Measurements from ENCODE around the gene CDH4. TPM values are rescaled to one million over a fixed set of nuclear protein-coding genes. Genes with fewer than 3 reads are reported as not detected.
A peak's percentile ranks its signal among the peaks of the same experiment; 100 is the strongest.

The CDH4 gene
- total RNA-seq, 1 donor from 2014 or later: 2.9 TPM

- Mint-ChIP-seq H3K36me3 (no peaks in the 10 kb centered on the region), H3K4me3 (no peak overlapping the region), H3K27me3 (ENCODE audit: insufficient read depth, low read depth) (peaks cover 5% of the 10 kb centered on the region), H3K4me1 (peaks cover 16% of the 10 kb centered on the region), H3K9me3 (peaks cover 2% of the 10 kb centered on the region), H3K27ac (no peak overlapping the region)
- TF ChIP-seq EZH2 (IDR thresholded peaks at IDR 0.05) (no peak), EZH2phosphoT487 (IDR thresholded peaks at IDR 0.05) (no peak)
- TF ChIP-seq, protein P1, sequence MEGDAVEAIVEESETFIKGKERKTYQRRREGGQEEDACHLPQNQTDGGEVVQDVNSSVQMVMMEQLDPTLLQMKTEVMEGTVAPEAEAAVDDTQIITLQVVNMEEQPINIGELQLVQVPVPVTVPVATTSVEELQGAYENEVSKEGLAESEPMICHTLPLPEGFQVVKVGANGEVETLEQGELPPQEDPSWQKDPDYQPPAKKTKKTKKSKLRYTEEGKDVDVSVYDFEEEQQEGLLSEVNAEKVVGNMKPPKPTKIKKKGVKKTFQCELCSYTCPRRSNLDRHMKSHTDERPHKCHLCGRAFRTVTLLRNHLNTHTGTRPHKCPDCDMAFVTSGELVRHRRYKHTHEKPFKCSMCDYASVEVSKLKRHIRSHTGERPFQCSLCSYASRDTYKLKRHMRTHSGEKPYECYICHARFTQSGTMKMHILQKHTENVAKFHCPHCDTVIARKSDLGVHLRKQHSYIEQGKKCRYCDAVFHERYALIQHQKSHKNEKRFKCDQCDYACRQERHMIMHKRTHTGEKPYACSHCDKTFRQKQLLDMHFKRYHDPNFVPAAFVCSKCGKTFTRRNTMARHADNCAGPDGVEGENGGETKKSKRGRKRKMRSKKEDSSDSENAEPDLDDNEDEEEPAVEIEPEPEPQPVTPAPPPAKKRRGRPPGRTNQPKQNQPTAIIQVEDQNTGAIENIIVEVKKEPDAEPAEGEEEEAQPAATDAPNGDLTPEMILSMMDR (IDR thresholded peaks at IDR 0.05): no peak
- Histone ChIP-seq H3K79me2 (ENCODE audit: low read depth) (no peaks in the 10 kb centered on the region), H3F3A (ENCODE audit: low read depth) (no peaks in the 10 kb centered on the region), H4K20me1 (ENCODE audit: low read depth) (no peaks in the 10 kb centered on the region), H3K27me3 (no peaks in the 10 kb centered on the region), H3K27ac (no peak overlapping the region), H2AFZ (replicated peaks) (no peak overlapping the region), H3K4me1 (no peaks in the 10 kb centered on the region), H3K36me3 (no peaks in the 10 kb centered on the region), H3K4me3 (no peak overlapping the region), H3K9me3 (ENCODE audit: low read depth) (no peaks in the 10 kb centered on the region), H3K4me2 (no peak overlapping the region), H3K9ac (no peak overlapping the region)
- DNase-seq (ENCODE audit: low spot score): no peak
These were observed 415.2 kb downstream of the CDH4 start for GRCh38 chr20:61667056-61667792.

- Histone ChIP-seq H3K4me3 (no peak overlapping the region), H2AFZ (replicated peaks) (no peak overlapping the region), H3K9ac (no peak overlapping the region), H3K27ac (no peak overlapping the region), H3K4me1 (no peaks in the 10 kb centered on the region), H3K36me3 (no peaks in the 10 kb centered on the region), H3K27me3 (no peaks in the 10 kb centered on the region), H3K9me3 (ENCODE audit: low read depth) (no peaks in the 10 kb centered on the region), H3K4me2 (no peak overlapping the region), H4K20me1 (ENCODE audit: low read depth) (no peaks in the 10 kb centered on the region), H3K79me2 (ENCODE audit: low read depth) (no peaks in the 10 kb centered on the region), H3F3A (ENCODE audit: low read depth) (no peaks in the 10 kb centered on the region)
- Mint-ChIP-seq H3K27me3 (ENCODE audit: insufficient read depth, low read depth) (peaks cover 10% of the 10 kb centered on the region), H3K27ac (peak overlapping the region; percentile 78), H3K4me1 (peaks cover 16% of the 10 kb centered on the region), H3K4me3 (no peak overlapping the region), H3K9me3 (peaks cover 2% of the 10 kb centered on the region), H3K36me3 (no peaks in the 10 kb centered on the region)
- TF ChIP-seq, protein P1 (IDR thresholded peaks at IDR 0.05): no peak
- TF ChIP-seq EZH2phosphoT487 (IDR thresholded peaks at IDR 0.05) (no peak), EZH2 (IDR thresholded peaks at IDR 0.05) (no peak)
- DNase-seq (ENCODE audit: low spot score): no peak
These were observed 416.1 kb downstream of the CDH4 start for GRCh38 chr20:61668065-61668650.

- Mint-ChIP-seq H3K4me1 (peaks cover 16% of the 10 kb centered on the region), H3K27me3 (ENCODE audit: insufficient read depth, low read depth) (peaks cover 10% of the 10 kb centered on the region), H3K4me3 (no peak overlapping the region), H3K36me3 (no peaks in the 10 kb centered on the region), H3K27ac (no peak overlapping the region), H3K9me3 (peaks cover 2% of the 10 kb centered on the region)
- no peaks in the 10 kb centered on the region for H4K20me1 ChIP-seq (ENCODE audit: low read depth)
- H3K27ac ChIP-seq: no peak overlapping the region
- H2AFZ ChIP-seq (replicated peaks): no peak overlapping the region
- TF ChIP-seq, protein P1 (IDR thresholded peaks at IDR 0.05): no peak
- TF ChIP-seq EZH2 (IDR thresholded peaks at IDR 0.05) (no peak), EZH2phosphoT487 (IDR thresholded peaks at IDR 0.05) (no peak)
- H3F3A ChIP-seq (ENCODE audit: low read depth): no peaks in the 10 kb centered on the region
- no peaks in the 10 kb centered on the region for H3K27me3 ChIP-seq
- no peaks in the 10 kb centered on the region for H3K36me3 ChIP-seq
- no peaks in the 10 kb centered on the region for H3K9me3 ChIP-seq (ENCODE audit: low read depth)
- no peaks in the 10 kb centered on the region for H3K4me1 ChIP-seq
- no peak overlapping the region for H3K4me2 ChIP-seq
- no peak overlapping the region for H3K9ac ChIP-seq
- no peak for DNase-seq (ENCODE audit: low spot score)
- H3K79me2 ChIP-seq (ENCODE audit: low read depth): no peaks in the 10 kb centered on the region
- H3K4me3 ChIP-seq: no peak overlapping the region
These were observed 416.9 kb downstream of the CDH4 start for GRCh38 chr20:61668771-61669503.

Data from neural progenitor cell (in vitro differentiated cells).